Calu3 (cell line): Measurements from ENCODE around the gene ISOC1. TPM values are rescaled to one million over a fixed set of nuclear protein-coding genes. Genes with fewer than 3 reads are reported as not detected.
A peak's percentile ranks its signal among the peaks of the same experiment; 100 is the strongest.

Source experiments
- BruUV-seq: library from RNA; stranded (reverse); fragments of 400-500 nt; replicated peaks from 2 replicates; lab custom pipeline; 2021; lab: Mats Ljungman, UMichigan
- CTCF ChIA-PET: fragments of 300-600 bp; sonication (Branson Sonifier 250); formaldehyde crosslinking; loops from one replicate; lab custom pipeline; 2022; ENCODE audit warnings: antibody characterized with exemption; lab: Charles Lee
- DNase-seq: peaks from one replicate; pipeline ENCODE4 v3.0.0; 2022
- H3K27ac Mint-ChIP-seq: one replicate; pipeline ENCODE4 v1.8.0; 2022; ENCODE audit warnings: mixed read lengths; ENCODE audit not compliant: unreplicated experiment
- H3K27me3 Mint-ChIP-seq: one replicate; pipeline ENCODE4 v1.8.0; 2022; ENCODE audit warnings: mixed read lengths; ENCODE audit not compliant: unreplicated experiment
- H3K36me3 Mint-ChIP-seq: one replicate; pipeline ENCODE4 v1.8.0; 2022; ENCODE audit warnings: mild to moderate bottlenecking, moderate library complexity, mixed read lengths; ENCODE audit not compliant: insufficient read depth, unreplicated experiment
- H3K4me1 Mint-ChIP-seq: one replicate; pipeline ENCODE4 v1.8.0; 2022; ENCODE audit warnings: mild to moderate bottlenecking, low read depth, mixed read lengths; ENCODE audit not compliant: unreplicated experiment
- H3K4me3 Mint-ChIP-seq: one replicate; pipeline ENCODE4 v1.8.0; 2022; ENCODE audit warnings: mild to moderate bottlenecking, low read depth, moderate library complexity, mixed read lengths; ENCODE audit not compliant: unreplicated experiment
- H3K9me3 Mint-ChIP-seq: one replicate; pipeline ENCODE4 v1.8.0; 2022; ENCODE audit warnings: low read depth, mixed read lengths; ENCODE audit not compliant: unreplicated experiment
- CTCF ChIP-seq: fragments of 200-600 bp; IDR thresholded peaks from one replicate; pipeline ENCODE4 v1.8.0; 2022; ENCODE audit warnings: antibody characterized with exemption; ENCODE audit not compliant: unreplicated experiment
- intact Hi-C: fragments of 100-400 bp; cut with micrococcal nuclease; formaldehyde crosslinking; loops from one replicate; pipeline ENCODE4 v1.10.0; 2022; ENCODE audit not compliant: unreplicated experiment
- total RNA-seq: library from RNA; stranded (reverse); gene quantifications from 2 replicates; pipeline ENCODE4 v1.2.3, GENCODE V29; 2022

ISOC1 gene
- total RNA-seq, 1 experiment from 2014 or later = 32.6 TPM

GRCh38 chr5:129124608-129125007, 30.1 kb downstream of the ISOC1 start:
- intact Hi-C loops = no loop called here
- no peak for TF ChIP-seq CTCF
- DNase-seq = no peak
- no peak overlapping the region for H3K4me3 Mint-ChIP-seq
- no peaks in the 10 kb centered on the region for H3K36me3 Mint-ChIP-seq
- H3K27me3 Mint-ChIP-seq = no peaks in the 10 kb centered on the region
- H3K9me3 Mint-ChIP-seq = no peaks in the 10 kb centered on the region
- H3K4me1 Mint-ChIP-seq = no peaks in the 10 kb centered on the region
- CTCF ChIA-PET = interaction anchor here (2.2 kb wide), 1 partner anchor 219 kb away, joined by 8 read pairs; no protein-coding TSS in a partner anchor
- H3K27ac Mint-ChIP-seq = no peak overlapping the region
- no TSS peak for BruUV-seq

DNA sequence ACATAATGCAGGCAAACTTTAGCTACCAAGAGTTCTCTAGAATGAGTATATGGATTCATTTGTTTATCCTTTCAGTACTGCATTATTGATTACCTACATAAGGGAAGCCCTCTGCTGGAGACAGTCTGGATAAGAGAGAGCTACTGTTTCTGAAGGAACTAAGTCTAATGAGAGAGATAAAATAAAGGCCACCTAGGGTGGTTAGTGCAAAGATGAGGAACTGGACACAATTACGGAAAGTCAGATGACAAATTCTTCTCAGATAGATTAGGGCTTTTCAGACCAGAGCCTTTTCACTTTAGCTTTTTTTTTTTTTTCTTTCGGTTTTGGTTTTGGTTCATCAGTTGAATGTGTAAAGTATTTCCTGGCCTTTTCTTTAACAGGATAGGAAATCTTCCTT, 31.3 kb downstream of the ISOC1 start:
- Mint-ChIP-seq H3K4me1 (no peaks in the 10 kb centered on the region), H3K9me3 (no peaks in the 10 kb centered on the region), H3K4me3 (no peak overlapping the region), H3K36me3 (no peaks in the 10 kb centered on the region), H3K27me3 (no peaks in the 10 kb centered on the region), H3K27ac (no peak overlapping the region)
- no peak for DNase-seq
- no TSS peak for BruUV-seq
- TF ChIP-seq CTCF = no peak
- intact Hi-C loops = loop anchor here (1.0 kb wide), 1 partner anchor 221 kb away; no protein-coding TSS in a partner anchor
- CTCF ChIA-PET = interaction anchor here (0.9 to 2.2 kb wide), 2 partner anchors 18 to 220 kb away, joined by 5 to 8 read pairs; no protein-coding TSS in a partner anchor

- TF ChIP-seq CTCF = no peak
- BruUV-seq = no TSS peak
These were observed 39.0 kb downstream of the ISOC1 start for GRCh38 chr5:129133553-129133952.

GRCh38 chr5:129135633-129136032, 41.1 kb downstream of the ISOC1 start:
- H3K4me3 Mint-ChIP-seq = no peak overlapping the region
- H3K27me3 Mint-ChIP-seq = no peaks in the 10 kb centered on the region
- peak; percentile 15 for DNase-seq
- no TSS peak for BruUV-seq
- H3K27ac Mint-ChIP-seq = no peak overlapping the region
- H3K9me3 Mint-ChIP-seq = no peaks in the 10 kb centered on the region
- CTCF ChIA-PET = no interaction called here
- no peak for TF ChIP-seq CTCF
- intact Hi-C loops = loop anchor here (2.0 kb wide), 1 partner anchor 231 kb away; no protein-coding TSS in a partner anchor
- H3K4me1 Mint-ChIP-seq = no peaks in the 10 kb centered on the region
- no peaks in the 10 kb centered on the region for H3K36me3 Mint-ChIP-seq

More at GRCh38 chr5:129133553-129133952, 39.0 kb downstream of the ISOC1 start:
- Mint-ChIP-seq H3K27ac (no peak overlapping the region), H3K4me1 (no peaks in the 10 kb centered on the region), H3K9me3 (no peaks in the 10 kb centered on the region), H3K4me3 (no peak overlapping the region), H3K27me3 (no peaks in the 10 kb centered on the region), H3K36me3 (no peaks in the 10 kb centered on the region)
- no peak for DNase-seq
- CTCF ChIA-PET = no interaction called here
- intact Hi-C loops = no loop called here
